ENCODE measurements around the gene PRKCA.

GRCh38 chr17:66423056-66423955 is 120.9 kb downstream of the PRKCA start:
- TF ChIP-seq POLR2A (IDR thresholded peaks at IDR 0.05): no peak
- TF ChIP-seq CTCF (IDR thresholded peaks at IDR 0.05): no peak
